HL-60/S4 treated with retinoic acid at 250 ng/mL for 4 days and 3 days (cell line): Measurements from ENCODE around the gene HIF3A.
"Not testable (repeated sequence)": the region's sequence is repeated elsewhere in the genome, so short reads cannot be mapped to it uniquely, and the experiment has no call there.

Experiments used
- in situ Hi-C: fragments of 300-500 bp; cut with MboI; formaldehyde crosslinking; loops from 2 replicates; pipeline ENCODE4 v1.7.0; 2022; ENCODE audit warnings: low sequenced_read_pairs

HIF3A gene

GRCh38 chr19:46289724-46290619 is 6.9 kb upstream of the HIF3A start:
- in situ Hi-C loops: no loop called here

GRCh38 chr19:46291829-46292228 is 5.0 kb upstream of the HIF3A start:
- in situ Hi-C loops: no loop called here

- in situ Hi-C loops: no loop called here
Measured at GRCh38 chr19:46294494-46294893, 2.3 kb upstream of the HIF3A start.

- in situ Hi-C loops: no loop called here
Measured at GRCh38 chr19:46295401-46296201, 1.2 kb upstream of the HIF3A start.

- in situ Hi-C loops: no loop called here
Measured at GRCh38 chr19:46296202-46296480, 701 bp upstream of the HIF3A start.

GRCh38 chr19:46297700-46298478 is 1.0 kb downstream of the HIF3A start:
- in situ Hi-C loops: no loop called here

- in situ Hi-C loops: no loop called here
Measured at GRCh38 chr19:46298479-46299003, 1.7 kb downstream of the HIF3A start.

GRCh38 chr19:46299004-46299509 is 2.2 kb downstream of the HIF3A start:
- in situ Hi-C loops: no loop called here

- in situ Hi-C loops: no loop called here
Measured at GRCh38 chr19:46299695-46300094, 2.9 kb downstream of the HIF3A start.

GRCh38 chr19:46303322-46303690 is 6.5 kb downstream of the HIF3A start:
- in situ Hi-C loops: no loop called here

- in situ Hi-C loops: no loop called here
Measured at GRCh38 chr19:46303691-46304397, 7.0 kb downstream of the HIF3A start.

- in situ Hi-C loops: no loop called here
Measured at GRCh38 chr19:46306501-46306900, 9.7 kb downstream of the HIF3A start.

- in situ Hi-C loops: no loop called here
Measured at GRCh38 chr19:46308510-46308909, 11.7 kb downstream of the HIF3A start.

- in situ Hi-C loops: no loop called here
Measured at GRCh38 chr19:46309056-46309455, 12.2 kb downstream of the HIF3A start.

- in situ Hi-C loops: no loop called here
Measured at GRCh38 chr19:46311444-46311843, 14.6 kb downstream of the HIF3A start.

- in situ Hi-C loops: not testable (repeated sequence)
Measured at GRCh38 chr19:46313540-46314469, 17.0 kb downstream of the HIF3A start.

- in situ Hi-C loops: no loop called here
Measured at GRCh38 chr19:46317339-46317738, 20.5 kb downstream of the HIF3A start.

- in situ Hi-C loops: no loop called here
Measured at GRCh38 chr19:46319613-46320012, 22.8 kb downstream of the HIF3A start.

- in situ Hi-C loops: no loop called here
Measured at GRCh38 chr19:46320559-46320958, 23.7 kb downstream of the HIF3A start.
